Suppressor macrophage treated with lipopolysaccharide for 1 hour (primary cell): ENCODE data around the gene CNOT4.
A peak's percentile ranks its signal among the peaks of the same experiment; 100 is the strongest.

Experiments
- DNase-seq, 3 donors: peaks; one replicate each; pipeline ENCODE4 v3.0.0-alpha.2; 2020 to 2022

CNOT4 gene

DNA sequence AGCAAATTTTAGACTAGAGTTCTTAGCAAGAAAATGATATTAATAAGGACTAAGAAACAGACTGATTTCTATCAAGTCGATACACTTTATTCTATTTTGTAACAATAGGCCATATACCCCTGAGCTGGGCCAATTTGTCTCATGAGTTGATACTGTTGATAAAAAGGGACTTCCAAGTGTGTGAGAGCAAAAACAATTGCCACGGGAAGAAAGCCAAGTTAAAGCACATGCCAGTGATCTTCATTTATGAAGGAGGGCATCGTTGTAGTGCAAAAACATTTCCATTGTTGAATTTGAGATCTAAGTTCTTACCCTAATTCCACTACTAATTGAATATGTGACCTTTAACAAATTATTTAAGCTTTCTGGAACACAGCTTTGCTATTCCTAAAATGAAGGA, 119.9 kb downstream of the CNOT4 start:
- DNase-seq = no peak

DNA sequence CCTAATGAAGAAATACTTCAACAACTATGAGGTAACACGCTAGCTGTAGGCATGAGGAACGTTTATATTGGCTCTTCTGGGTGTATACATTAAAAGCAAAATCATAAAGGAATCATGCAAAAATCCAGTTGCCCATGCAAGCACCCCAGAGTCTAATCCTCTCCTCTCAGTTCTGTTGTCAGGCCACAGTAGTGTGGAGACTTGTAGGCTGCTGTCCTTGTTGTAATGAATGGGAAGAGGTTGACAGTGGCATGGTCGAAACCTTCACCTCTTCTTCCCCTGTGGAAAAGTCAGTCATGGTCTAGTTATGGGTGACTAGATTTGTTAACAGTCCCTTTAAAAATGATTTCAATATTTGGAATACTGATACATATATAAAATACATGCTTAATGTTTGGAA, 121.3 kb downstream of the CNOT4 start:
- no peak for DNase-seq

DNA sequence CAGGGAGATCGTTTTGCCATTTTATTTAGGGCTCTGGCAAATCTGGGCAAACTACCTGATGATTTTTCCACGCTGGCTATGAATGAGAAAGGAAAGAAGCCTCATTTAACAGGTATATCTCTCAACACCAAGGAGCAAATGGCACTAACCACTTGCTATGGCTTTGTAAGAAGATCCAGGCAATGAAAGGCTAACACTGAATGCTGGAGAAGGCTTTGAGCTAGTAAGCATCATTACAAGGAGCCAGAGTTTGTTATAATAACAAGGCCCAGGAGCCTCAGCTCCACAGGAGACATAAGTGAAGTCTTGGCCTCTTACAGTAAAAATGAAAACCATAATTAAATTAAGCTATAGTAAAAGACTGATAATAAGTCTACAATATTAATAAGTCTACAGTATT, 123.1 kb downstream of the CNOT4 start:
- no peak for DNase-seq

DNA sequence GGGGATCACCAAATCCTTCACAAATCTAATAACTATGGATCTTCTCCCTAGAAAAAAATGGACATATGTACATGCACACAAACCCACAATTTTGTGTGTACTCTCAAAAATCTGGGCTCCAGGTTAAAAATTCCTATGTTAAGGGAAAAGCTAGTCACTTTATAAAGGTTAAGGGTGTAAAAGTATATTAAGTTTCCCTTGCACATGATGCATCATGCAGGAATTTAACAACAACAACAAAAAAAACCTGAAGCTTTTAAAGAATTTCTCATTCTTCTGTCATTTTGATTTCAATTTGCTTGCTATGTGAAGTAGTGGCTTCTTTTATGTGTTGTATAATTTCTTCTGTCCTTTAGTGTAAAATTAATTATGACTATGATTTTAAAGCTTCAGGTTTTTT, 123.7 kb downstream of the CNOT4 start:
- DNase-seq = no peak

DNA sequence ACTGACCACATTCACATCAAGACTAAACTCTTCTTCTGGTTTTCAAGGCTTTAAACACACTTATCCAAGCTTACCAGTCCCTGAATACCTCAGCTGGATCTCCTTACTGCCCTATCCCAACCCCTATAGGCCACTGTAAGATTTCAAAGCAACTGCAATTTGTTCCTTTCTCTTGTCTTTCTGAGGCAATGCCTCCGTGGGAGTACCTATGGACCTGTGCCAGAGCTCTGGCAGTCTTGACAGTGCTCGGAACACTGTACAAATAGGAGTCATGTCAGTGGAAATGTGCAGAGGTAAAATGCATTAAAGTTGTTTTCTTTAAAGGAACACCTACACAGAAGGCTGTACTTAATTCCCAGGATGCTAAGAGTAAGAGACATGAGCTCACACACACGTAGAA, 124.7 kb downstream of the CNOT4 start:
- DNase-seq = peak in 1 of 3 donors; percentile 6

DNA sequence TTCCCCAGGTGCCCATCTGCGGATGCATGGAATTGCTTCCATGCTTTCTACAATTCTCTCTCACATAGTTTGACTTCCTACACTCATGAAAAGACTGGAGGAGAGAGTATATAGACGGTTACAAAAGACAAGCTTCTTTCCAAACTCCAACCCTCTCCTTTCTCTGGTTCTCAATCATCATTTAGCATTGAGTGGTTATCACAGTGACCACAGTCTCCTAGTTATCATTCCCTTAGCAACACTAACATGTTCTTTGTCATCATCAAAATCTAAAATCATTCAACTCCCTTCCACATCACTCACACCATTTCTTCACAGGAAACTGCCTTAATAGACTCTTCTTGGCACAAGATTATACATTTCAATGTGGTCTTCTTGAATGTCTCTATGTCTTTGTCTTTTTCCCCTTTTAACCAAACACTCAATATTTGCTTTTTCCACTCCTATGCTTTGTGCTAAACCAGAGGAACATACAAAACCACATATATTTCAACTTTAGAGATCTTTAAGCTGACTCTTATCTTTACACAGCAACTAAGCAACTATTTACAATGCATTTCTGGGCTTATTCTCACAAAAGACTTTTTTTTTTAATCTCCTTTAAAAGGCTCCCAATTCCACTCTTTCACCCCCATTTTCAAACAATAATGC, 126.3 kb downstream of the CNOT4 start:
- no peak for DNase-seq

DNA sequence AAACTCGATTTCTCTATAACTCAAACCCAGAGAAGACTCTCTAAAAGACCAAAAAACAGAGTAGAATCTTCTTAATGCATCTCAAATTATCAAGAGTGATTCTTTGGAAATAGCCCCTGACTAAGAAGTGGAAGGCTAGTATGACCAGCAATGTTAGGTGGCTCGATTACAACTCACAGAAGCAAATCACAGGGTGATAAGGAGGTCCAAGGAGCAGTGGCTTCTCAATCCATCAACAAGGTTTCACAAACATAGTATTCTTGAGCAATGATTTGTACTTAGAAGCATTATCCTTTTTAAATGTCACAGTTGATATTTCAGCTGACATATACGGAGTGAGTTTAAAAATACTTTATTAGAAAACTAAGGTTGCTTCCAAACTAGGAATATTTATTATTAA, 127.7 kb downstream of the CNOT4 start:
- DNase-seq = no peak

DNA sequence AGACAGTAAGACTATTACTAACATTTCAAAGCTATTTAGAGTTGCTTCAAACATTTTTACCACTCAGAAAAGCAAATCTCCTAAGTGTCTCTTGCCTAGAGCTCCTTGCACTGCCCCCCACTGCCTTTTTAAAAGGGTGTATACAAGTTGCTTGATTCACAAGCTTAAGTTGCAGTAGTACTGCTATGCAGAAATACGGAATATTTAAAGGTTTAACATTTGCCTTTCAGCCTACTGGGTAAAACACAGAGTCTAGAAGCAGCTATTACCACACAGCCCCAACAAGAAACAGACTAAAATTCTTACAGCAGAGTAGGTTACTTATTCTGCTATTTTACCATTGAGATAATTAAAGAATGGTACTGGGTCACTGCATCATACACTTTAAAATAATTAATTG, 128.5 kb downstream of the CNOT4 start:
- no peak for DNase-seq

DNA sequence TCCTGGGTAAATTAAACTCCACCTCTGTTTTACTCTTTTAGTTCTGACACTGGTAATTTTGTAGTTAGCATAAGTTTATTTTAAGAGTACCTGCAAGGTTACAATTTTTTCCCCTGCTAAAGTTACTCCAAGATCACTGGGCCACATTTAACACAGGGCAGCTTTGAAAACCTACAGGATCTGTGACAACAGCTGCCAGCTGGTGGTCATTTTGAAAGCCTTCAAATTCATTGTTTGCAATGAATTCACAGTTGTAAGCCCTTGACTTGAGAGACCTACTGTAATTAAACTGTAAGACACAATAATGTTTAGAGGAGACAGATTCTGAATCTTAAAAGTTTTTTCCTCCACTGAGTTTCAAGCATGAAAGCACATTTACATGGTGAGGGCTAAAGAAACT, 129.6 kb downstream of the CNOT4 start:
- DNase-seq = no peak

DNA sequence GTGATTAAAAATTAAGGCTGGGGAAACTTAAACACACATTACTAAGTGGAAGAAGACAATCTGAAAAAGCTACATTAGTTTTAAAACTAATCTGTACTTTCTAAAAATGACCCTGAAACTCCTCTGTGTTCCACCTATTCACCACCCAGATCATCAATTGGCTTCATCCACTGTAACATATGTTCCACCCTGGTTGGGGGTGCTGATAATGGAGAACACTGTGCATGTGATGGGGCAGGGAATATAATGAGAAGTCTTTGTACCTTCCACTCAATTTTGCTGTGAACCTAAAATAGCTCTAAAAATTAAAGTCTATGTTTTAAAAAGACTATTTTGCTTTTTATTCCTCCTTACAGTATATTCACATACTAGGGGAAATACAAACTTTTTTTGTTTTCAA, 132.7 kb downstream of the CNOT4 start:
- DNase-seq = no peak

DNA sequence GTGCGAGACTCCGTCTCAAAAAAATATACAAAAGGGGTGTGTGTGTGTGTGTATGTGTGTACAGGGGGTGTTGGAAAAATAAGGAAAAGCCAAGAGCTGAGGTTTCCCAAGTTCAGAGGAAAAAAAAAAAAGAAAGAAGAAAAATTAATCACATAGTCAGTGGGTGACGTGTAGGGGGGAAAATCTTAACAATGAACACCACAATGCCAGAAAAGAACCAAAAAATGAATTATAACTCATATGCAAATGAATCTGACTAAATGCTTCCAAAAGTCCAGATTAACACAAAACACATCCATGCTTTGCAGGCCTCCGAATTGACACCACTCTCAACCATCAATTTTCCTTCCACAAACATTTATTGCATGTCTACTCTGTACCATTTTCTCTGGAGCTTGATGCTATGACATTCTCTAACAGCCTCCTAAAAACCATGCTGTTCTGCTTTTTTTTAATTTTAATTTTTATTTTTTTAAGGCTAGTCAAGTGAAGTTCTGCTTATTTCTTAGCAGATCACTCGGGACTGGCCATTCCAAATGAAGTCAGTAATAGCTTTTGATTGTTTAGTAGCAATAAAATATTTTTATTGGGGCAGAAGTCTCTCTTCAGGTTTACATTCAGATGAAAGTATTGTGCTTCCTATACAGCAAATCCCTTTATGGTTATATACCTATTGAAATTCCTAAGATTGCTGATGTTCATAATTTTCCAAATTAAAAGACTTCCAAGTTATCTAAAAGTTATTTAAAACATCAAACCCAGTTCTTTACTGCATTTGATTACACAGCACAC, 133.8 kb downstream of the CNOT4 start:
- DNase-seq = no peak

DNA sequence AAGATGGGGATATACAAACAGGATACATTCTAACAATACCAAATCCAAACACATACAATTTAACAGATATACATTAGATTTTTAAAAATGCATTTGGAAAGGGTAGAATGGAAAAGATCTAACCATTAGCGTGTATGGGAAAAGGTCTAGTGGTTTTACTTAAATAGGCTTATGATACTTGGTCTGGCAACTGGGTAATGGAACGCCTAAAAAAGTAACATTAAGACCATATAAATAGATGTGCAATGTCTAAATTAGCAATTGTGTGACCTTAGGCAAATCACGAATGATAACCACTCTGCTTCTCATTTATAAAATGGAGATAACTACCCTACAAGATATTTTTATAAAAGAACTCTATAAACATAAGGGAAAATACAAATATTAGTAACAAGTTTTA, 135.2 kb downstream of the CNOT4 start:
- no peak for DNase-seq

DNA sequence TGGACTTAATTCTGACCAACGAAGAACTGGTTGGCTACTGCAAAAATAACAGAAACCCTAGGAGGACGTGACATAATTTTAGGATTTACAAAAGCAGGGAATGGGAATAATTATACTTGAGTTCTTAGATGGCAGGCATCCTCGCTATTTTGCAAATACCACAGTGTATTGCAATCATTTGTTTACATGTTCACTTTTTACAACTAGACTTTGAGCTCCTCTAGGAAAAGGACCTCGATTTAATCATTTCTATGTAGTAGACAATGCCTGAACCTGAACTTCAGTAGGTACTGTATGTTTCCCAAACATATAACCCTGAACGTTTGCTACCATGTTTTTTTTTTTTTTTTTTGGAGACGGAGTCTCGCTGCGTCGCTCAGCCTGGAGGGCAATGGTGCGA, 137.7 kb downstream of the CNOT4 start:
- DNase-seq = no peak

DNA sequence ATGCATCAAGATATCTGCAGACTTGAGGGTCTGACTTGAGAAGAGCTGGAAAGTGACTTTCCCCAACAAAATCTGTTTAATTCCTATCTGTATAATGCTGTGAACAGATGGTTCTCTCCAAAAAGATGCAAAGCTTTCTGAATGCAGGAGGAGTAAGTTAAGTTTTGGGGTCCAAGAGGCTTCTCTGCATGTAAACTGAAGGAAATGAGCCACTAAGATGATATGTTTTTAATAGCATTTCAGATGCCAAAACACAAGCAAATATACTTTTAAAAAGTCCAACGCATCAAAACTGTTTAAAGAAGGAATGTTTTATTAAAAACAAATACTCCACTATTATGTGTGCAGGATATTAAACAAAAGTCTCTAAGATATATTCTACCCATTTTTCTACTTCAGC, 139.2 kb downstream of the CNOT4 start:
- DNase-seq = no peak

DNA sequence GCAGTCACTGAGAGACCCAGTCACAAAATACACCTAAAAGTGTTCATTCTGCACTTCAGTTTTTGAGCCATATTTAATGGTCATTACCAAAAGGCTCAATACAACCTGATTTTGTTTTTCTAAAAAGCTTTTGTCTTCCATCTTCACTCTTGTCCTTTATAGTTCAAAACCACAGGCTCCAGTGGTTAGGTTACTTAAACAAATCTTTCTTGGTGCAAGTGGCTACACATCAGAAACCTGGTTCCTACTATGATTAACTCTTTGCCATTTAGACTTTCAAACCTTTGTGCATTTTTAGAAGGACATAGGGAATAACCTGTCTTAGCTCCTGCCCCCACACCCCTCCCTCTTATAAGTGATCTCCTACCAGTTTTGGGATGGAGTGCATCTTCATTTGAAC, 140.5 kb downstream of the CNOT4 start:
- DNase-seq = no peak

DNA sequence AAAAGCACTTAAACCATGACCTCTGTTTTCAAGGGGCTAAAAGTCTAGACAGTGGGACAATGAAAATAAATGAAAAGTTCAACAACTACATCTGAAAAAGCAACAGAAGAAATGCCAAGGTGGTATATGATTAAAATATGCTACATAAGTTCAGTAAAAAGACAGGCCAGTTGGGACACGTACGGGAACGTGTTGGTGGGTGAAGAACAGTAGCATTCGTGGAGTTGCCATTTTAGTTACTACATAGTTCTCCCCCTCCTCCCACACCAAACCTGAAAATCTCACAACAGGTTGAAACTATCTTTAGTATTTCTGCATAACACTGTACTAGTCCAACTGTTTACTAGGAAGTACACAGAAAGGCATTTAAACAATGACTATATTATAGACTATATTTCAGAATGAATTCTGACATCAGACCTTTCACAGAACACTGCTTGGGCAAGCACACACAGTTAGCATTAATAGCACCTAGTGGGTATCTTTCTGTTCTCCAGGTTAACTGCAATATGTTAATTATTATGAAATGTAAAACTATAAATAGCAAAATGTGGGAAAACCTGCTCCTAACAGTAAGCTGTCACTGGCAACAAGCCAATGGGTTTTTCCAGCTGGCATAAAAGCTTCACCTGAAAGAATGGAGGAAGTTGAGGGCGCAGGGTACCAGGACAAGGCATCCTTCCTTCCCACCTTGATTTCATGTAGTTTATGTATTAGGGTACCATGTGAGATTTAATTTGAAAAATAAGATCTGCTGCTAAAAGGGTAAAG, 141.3 kb downstream of the CNOT4 start:
- no peak for DNase-seq

DNA sequence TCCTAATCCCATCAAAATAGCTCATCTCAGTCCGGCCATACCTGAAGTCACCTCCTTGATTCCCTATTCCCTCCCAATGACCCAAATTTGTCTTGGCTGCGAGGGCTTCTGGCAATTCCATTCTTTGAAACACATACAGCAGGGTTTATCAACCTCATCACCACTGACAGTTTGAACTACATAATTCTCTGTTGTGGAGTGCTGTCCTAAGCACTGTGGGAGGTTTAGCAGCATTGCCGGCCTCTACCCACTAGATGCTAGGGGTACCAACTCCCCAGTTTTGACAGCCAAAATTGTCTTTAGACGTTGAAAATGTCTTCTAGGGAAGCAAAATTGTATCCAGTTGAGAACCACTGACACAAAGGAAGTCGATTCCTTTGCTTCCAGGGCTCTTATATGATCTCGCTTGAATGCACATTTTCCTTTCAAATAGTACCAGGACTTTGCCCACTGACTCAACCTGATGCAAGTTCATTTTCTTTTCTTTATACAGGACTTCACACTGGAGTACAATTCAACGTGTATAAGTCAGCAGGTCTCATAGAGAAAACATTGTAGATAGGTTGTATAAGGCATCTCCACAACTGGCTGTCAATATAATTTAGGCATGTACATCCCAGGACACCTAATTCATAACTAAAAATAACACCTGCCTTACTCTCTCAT, 142.9 kb downstream of the CNOT4 start:
- no peak for DNase-seq

DNA sequence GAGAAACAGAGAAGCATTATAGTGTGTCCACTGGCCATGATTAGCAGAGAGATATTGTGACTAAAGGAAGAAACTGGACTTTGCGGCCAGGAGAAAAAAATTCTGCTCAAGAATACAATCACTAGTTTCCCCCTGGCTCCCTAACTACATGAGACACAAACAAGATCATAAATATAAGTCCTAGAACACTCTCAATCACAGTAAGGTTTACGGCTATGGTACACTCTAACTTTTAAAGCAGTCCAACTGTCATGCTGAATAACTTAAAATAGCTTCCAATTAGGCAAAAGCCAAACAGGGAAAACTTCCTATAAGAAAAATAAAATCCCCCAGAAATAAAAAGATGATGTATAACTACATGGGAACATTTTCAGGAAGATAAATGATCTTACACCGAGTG, 144.2 kb downstream of the CNOT4 start:
- no peak for DNase-seq

DNA sequence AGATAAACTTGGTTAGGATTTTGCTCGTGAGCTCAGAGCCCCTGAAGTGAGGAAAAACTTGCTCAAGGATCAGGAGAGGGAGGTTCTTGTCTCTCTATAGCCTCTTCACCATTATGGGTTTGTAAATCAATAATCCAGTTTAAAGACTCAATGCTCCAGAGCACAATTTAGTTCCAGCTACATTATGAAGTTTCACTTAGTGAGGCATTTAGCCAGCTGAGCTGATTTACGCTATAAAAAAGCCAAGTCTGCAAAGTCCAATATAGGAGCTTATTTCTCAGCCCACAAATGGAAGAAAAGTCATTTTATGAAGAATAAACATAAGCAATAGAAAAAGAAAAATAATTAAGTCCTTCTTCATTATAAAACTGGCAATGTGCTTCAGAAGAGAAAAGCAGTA, 145.7 kb downstream of the CNOT4 start:
- DNase-seq = no peak

DNA sequence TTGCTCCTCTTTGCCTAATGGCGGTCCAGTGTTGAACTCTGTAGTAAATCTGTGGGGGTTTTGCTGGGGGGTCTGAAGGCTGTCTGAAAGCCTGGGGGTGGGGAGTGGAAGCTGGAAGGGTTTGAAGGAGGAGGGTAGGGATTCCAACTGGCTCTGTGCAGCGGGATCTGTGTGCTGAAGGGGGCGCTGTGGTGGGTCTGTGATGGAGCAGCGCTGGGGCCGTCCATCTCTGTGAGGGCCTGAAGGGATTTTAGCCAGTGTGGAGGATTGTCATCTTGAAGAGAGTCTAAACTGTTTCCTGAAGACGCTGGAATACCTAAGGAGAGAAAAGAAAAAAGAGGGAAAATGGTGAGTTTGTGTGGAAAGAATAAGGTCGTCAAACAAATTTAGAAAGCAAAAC, 147.0 kb downstream of the CNOT4 start:
- DNase-seq = no peak

DNA sequence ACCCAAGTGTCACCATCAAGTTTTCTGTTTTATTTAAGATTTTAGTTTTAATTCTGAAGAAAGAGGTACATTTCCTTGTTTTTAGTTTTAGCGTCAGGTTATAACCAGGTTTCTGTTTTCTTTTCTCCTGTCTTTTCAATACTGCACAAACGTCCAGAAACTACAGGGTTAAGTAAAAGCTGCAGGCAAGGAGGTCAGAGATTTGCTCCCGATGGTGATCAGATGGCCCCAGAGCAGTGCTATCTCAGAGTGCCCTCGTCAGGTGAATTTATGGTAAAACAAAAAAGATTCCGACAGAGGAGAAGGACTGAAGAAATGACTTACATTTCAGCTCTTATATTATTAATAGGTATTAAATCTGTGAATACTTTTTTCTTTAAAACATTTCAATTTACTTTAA, 148.1 kb downstream of the CNOT4 start:
- DNase-seq = no peak

DNA sequence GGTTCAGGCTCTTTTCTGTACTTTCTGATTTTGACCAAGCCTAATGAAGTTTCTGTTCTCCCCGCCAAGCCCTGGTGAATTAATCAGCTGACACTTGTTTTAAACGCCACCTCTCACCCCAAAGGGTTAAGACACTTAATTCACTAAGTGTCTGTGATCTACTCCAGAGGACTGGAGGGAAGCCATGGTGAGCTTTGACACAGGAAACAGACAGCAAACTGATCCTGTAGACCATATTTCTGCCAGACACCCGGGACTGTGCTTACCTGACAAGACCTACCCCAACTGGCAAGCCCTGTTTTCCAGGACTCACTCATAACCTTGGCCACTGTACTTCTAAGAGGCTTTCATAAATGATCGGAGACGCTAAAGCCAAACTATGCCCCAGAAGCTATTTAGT, 150.3 kb downstream of the CNOT4 start:
- no peak for DNase-seq

DNA sequence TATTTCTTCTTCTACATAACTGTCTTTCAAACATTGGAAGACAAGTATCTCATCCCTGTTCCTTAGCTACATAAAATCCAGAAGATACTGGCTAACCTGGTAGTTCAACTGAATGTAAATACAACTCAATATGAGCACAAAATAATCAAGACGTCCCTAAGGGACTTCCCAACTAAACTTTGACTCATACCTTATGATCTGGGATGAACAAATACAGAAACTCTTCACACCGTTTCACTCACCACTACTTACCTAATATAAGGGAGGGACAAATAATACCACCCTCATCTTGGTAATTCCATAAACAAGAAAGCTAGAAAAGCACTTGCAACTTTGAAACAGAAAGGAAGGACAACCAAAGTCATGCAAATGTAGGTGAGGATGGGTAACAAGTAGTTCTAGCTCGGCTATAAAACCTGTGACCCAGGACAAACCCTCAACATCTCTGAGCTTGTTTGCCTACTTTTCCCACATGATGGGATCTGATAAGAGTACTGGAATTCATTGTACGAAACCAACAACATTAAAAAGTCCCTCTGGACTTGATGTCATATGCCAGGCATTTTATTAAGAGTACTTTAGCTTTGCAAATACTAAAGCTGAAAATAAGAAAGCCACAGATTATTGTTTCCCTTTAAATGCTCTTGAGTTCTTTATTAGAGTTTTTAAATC, 154.4 kb downstream of the CNOT4 start:
- peak; percentile 7 to 29 (median 13) for DNase-seq
